ENCODE measurements around the gene ZCCHC17. TPM values are rescaled to one million over a fixed set of nuclear protein-coding genes. Genes with fewer than 3 reads are reported as not detected.

Gene ZCCHC17, protein sequence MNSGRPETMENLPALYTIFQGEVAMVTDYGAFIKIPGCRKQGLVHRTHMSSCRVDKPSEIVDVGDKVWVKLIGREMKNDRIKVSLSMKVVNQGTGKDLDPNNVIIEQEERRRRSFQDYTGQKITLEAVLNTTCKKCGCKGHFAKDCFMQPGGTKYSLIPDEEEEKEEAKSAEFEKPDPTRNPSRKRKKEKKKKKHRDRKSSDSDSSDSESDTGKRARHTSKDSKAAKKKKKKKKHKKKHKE
- total RNA-seq (10 to 100 TPM; 13.5 to 21.5 (median 19.8) TPM), total RNA-seq (11.0 to 42.8 (median 22.3) reads per million in 29 experiments)
- total RNA-seq (2013): 26.6 TPM

- ATAC-seq (replicated peaks in 1 of 4) (peak; percentile 95 to 98 (median 97)), DNase-seq (peak; percentile 71 to 98 (median 95))
- Histone ChIP-seq H3K27ac (ENCODE audit: low read length) (peak within 1 kb of the TSS; percentile 77), H3K27me3 (replicated peaks in 1 of 2; ENCODE audit: control insufficient read depth in 2 of 2, extremely low read depth in 1 of 2, insufficient read depth in 2 of 2, low read length in 1 of 2) (no peaks in the 10 kb centered on the region), H3K36me3 (ENCODE audit: control insufficient read depth in 2 of 2, extremely low read depth in 1 of 2, insufficient read depth in 1 of 2, low read length in 1 of 2) (peaks cover 8 to 26% of the 10 kb centered on the region in 2 donors), H3K4me1 (ENCODE audit: control insufficient read depth in 1 of 2, extremely low read depth in 1 of 2, insufficient read depth in 2 of 2, low read length in 2 of 2) (peaks cover 15 to 35% of the 10 kb centered on the region in 2 experiments), H3K4me3 (ENCODE audit: control insufficient read depth in 1 of 2, extremely low read depth in 1 of 2, low read length in 1 of 2) (peak within 1 kb of the TSS; percentile 65 to 99), H3K9me3 (no peaks in the 10 kb centered on the region)
- Mint-ChIP-seq H3K27me3 (no peaks in the 10 kb centered on the region), H3K36me3 (peaks cover 32% of the 10 kb centered on the region), H3K4me1 (peaks cover 7 to 51% (median 38%) of the 10 kb centered on the region in 3 donors), H3K9me3 (no peaks in the 10 kb centered on the region), H3K27ac (peak within 1 kb of the TSS in 1 of 2 donors; percentile 74), H3K4me3 (no peak within 1 kb of the TSS)
- CTCF ChIA-PET: interaction anchor here in 1 of 2 donors (0.5 to 1.4 kb wide), 4 partner anchors 47 to 719 kb away, joined by 3 to 6 read pairs (median 3); no protein-coding TSS in a partner anchor
- under 1% methylated on average over 52 of the region's 53 CpGs for WGBS (ENCODE audit: insufficient coverage)
- POLR2A ChIA-PET: interaction anchor here in 1 of 2 donors (0.6 to 1.4 kb wide), 7 partner anchors 10 to 578 kb away, joined by 3 to 6 read pairs (median 5); no protein-coding TSS in a partner anchor
Observed at GRCh38 chr1:31296486-31297276, at the start of gene ZCCHC17, which contains the start of gene SNRNP40. Gene ZCCHC17 (plus strand): TSS chr1:31297032. CDS start chr1:31310099, 13,067 bp downstream. Gene SNRNP40 (minus strand): TSS chr1:31296788. CDS start chr1:31296751, 37 bp downstream.

GRCh38 chr1:31248276-31248675 is 48.6 kb upstream of the ZCCHC17 start:
- H3K27ac ChIP-seq (ENCODE audit: low read length): no peak overlapping the region
- 80% methylated on average over 1 of the region's 4 CpGs for WGBS (ENCODE audit: insufficient coverage)
- POLR2A ChIA-PET: no interaction called here
- Mint-ChIP-seq H3K4me3 (no peak overlapping the region), H3K27ac (no peak overlapping the region), H3K27me3 (no peaks in the 10 kb centered on the region), H3K4me1 (no peaks in the 10 kb centered on the region), H3K36me3 (no peaks in the 10 kb centered on the region), H3K9me3 (no peaks in the 10 kb centered on the region)
- no peak overlapping the region for H3K4me3 ChIP-seq (ENCODE audit: control insufficient read depth in 1 of 2, extremely low read depth in 1 of 2, low read length in 1 of 2)
- DNase-seq (no peak), ATAC-seq (replicated peaks in 1 of 4) (no peak)
- H3K9me3 ChIP-seq: no peaks in the 10 kb centered on the region
- H3K27me3 ChIP-seq (replicated peaks in 1 of 2; ENCODE audit: control insufficient read depth in 2 of 2, extremely low read depth in 1 of 2, insufficient read depth in 2 of 2, low read length in 1 of 2): no peaks in the 10 kb centered on the region
- CTCF ChIA-PET: no interaction called here
- no peaks in the 10 kb centered on the region for H3K4me1 ChIP-seq (ENCODE audit: control insufficient read depth in 1 of 2, extremely low read depth in 1 of 2, insufficient read depth in 2 of 2, low read length in 2 of 2)
- no peaks in the 10 kb centered on the region for H3K36me3 ChIP-seq (ENCODE audit: control insufficient read depth in 2 of 2, extremely low read depth in 1 of 2, insufficient read depth in 1 of 2, low read length in 1 of 2)

DNA sequence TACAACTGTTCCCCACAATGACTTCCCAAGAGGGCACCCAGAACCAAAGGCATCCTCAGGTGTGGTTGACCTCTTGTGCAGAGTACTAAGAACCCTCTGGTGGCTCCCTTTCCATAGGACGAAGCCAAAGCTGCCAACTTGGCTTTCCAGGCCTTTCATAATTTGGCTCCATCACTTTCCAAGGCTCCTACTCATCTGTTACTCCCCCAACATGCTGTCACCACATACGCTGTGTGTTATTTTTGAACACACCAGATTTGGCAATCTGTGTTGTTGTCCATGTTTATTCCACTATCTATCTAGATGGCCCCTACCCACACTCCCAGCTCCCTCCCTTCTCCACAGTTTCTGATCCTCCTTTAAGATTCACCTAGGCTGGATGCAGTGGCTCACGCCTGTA is 47.0 kb upstream of the ZCCHC17 start:
- CTCF ChIA-PET: no interaction called here
- no peaks in the 10 kb centered on the region for H3K9me3 ChIP-seq
- H3K27me3 ChIP-seq (replicated peaks in 1 of 2; ENCODE audit: control insufficient read depth in 2 of 2, extremely low read depth in 1 of 2, insufficient read depth in 2 of 2, low read length in 1 of 2): no peaks in the 10 kb centered on the region
- ATAC-seq (replicated peaks in 1 of 4) (no peak), DNase-seq (no peak)
- no peaks in the 10 kb centered on the region for H3K9me3 Mint-ChIP-seq
- no peak overlapping the region for H3K27ac Mint-ChIP-seq
- POLR2A ChIA-PET: no interaction called here
- no peak overlapping the region for H3K4me3 ChIP-seq (ENCODE audit: control insufficient read depth in 1 of 2, extremely low read depth in 1 of 2, low read length in 1 of 2)
- H3K4me3 Mint-ChIP-seq: no peak overlapping the region
- H3K27me3 Mint-ChIP-seq: no peaks in the 10 kb centered on the region
- no peaks in the 10 kb centered on the region for H3K4me1 ChIP-seq (ENCODE audit: control insufficient read depth in 1 of 2, extremely low read depth in 1 of 2, insufficient read depth in 2 of 2, low read length in 2 of 2)
- 90% methylated on average over 2 of the region's 3 CpGs for WGBS (ENCODE audit: insufficient coverage)
- H3K27ac ChIP-seq (ENCODE audit: low read length): no peak overlapping the region
- H3K36me3 Mint-ChIP-seq: no peaks in the 10 kb centered on the region
- no peaks in the 10 kb centered on the region for H3K4me1 Mint-ChIP-seq
- no peaks in the 10 kb centered on the region for H3K36me3 ChIP-seq (ENCODE audit: control insufficient read depth in 2 of 2, extremely low read depth in 1 of 2, insufficient read depth in 1 of 2, low read length in 1 of 2)

GRCh38 chr1:31257213-31257612 is 39.6 kb upstream of the ZCCHC17 start:
- no peak for DNase-seq
- no peaks in the 10 kb centered on the region for H3K4me1 Mint-ChIP-seq
- no peak overlapping the region for H3K27ac ChIP-seq (ENCODE audit: low read length)
- no peak overlapping the region for H3K4me3 ChIP-seq (ENCODE audit: control insufficient read depth in 1 of 2, extremely low read depth in 1 of 2, low read length in 1 of 2)
- ChIA-PET CTCF (no interaction called here), POLR2A (no interaction called here)
- H3K36me3 Mint-ChIP-seq: peaks cover 38% of the 10 kb centered on the region
- H3K9me3 ChIP-seq: no peaks in the 10 kb centered on the region
- H3K36me3 ChIP-seq (ENCODE audit: control insufficient read depth in 2 of 2, extremely low read depth in 1 of 2, insufficient read depth in 1 of 2, low read length in 1 of 2): peaks cover 4 to 46% of the 10 kb centered on the region in 2 donors
- H3K27ac Mint-ChIP-seq: no peak overlapping the region
- 100% methylated on average over 1 of the region's 1 CpG for WGBS (ENCODE audit: insufficient coverage)
- H3K9me3 Mint-ChIP-seq: no peaks in the 10 kb centered on the region
- no peak overlapping the region for H3K4me3 Mint-ChIP-seq
- H3K27me3 ChIP-seq (replicated peaks in 1 of 2; ENCODE audit: control insufficient read depth in 2 of 2, extremely low read depth in 1 of 2, insufficient read depth in 2 of 2, low read length in 1 of 2): no peaks in the 10 kb centered on the region
- ATAC-seq (replicated peaks in 1 of 4): no peak
- no peaks in the 10 kb centered on the region for H3K27me3 Mint-ChIP-seq
- H3K4me1 ChIP-seq (ENCODE audit: control insufficient read depth in 1 of 2, extremely low read depth in 1 of 2, insufficient read depth in 2 of 2, low read length in 2 of 2): no peaks in the 10 kb centered on the region

DNA sequence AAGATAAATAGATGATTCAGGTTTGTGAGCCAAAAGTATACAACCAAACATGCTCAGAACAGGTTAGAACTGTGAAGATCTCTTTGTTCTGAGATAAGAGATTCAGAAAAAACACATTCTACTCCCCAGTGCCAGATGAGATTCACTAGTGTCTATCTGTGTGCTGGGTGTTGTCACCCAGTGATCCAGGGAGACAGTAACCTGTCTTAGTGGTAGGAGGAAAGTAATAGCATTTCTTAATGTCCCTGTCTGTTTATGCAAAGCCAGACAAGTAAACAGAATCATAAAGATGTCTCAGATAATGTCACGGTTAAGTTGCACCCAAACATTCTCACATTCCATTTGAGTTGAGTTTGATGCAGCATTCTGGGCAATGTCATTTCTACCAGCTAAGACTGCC is 38.3 kb upstream of the ZCCHC17 start:
- DNase-seq (no peak), ATAC-seq (replicated peaks in 1 of 4) (no peak)
- Histone ChIP-seq H3K4me3 (ENCODE audit: control insufficient read depth in 1 of 2, extremely low read depth in 1 of 2, low read length in 1 of 2) (no peak overlapping the region), H3K27me3 (replicated peaks in 1 of 2; ENCODE audit: control insufficient read depth in 2 of 2, extremely low read depth in 1 of 2, insufficient read depth in 2 of 2, low read length in 1 of 2) (no peaks in the 10 kb centered on the region), H3K27ac (ENCODE audit: low read length) (no peak overlapping the region), H3K9me3 (no peaks in the 10 kb centered on the region), H3K4me1 (ENCODE audit: control insufficient read depth in 1 of 2, extremely low read depth in 1 of 2, insufficient read depth in 2 of 2, low read length in 2 of 2) (no peaks in the 10 kb centered on the region), H3K36me3 (ENCODE audit: control insufficient read depth in 2 of 2, extremely low read depth in 1 of 2, insufficient read depth in 1 of 2, low read length in 1 of 2) (peaks cover 4 to 47% of the 10 kb centered on the region in 2 donors)
- POLR2A ChIA-PET: no interaction called here
- no CpG with 5 or more reads among the region's 1 CpG for WGBS (ENCODE audit: insufficient coverage)
- H3K4me3 Mint-ChIP-seq: no peak overlapping the region
- H3K4me1 Mint-ChIP-seq: no peaks in the 10 kb centered on the region
- CTCF ChIA-PET: no interaction called here
- H3K27me3 Mint-ChIP-seq: no peaks in the 10 kb centered on the region
- no peak overlapping the region for H3K27ac Mint-ChIP-seq
- peaks cover 42% of the 10 kb centered on the region for H3K36me3 Mint-ChIP-seq
- no peaks in the 10 kb centered on the region for H3K9me3 Mint-ChIP-seq

DNA sequence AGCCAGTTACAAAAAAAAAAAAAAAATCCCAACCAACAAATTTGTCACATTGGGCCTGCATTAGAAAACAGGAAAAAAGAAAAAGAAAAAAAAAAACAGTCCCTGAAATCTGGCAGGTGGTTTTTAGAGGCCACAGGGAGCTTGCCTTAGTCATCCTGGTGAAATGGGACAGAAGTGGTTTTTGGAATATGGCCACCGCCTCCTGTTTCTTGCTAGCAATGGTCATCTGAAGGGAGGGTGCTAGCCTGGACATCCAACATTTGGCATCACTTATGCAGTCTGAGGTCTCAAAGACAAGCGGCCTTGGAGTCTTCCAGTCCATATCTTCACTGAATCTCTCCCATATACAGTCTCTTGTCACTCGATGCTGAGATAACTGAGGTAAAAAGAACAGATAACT is 37.1 kb upstream of the ZCCHC17 start:
- Mint-ChIP-seq H3K4me3 (no peak overlapping the region), H3K27me3 (no peaks in the 10 kb centered on the region), H3K36me3 (peaks cover 48% of the 10 kb centered on the region), H3K9me3 (no peaks in the 10 kb centered on the region), H3K4me1 (no peaks in the 10 kb centered on the region), H3K27ac (no peak overlapping the region)
- Histone ChIP-seq H3K36me3 (ENCODE audit: control insufficient read depth in 2 of 2, extremely low read depth in 1 of 2, insufficient read depth in 1 of 2, low read length in 1 of 2) (peaks cover 8 to 54% of the 10 kb centered on the region in 2 donors), H3K27me3 (replicated peaks in 1 of 2; ENCODE audit: control insufficient read depth in 2 of 2, extremely low read depth in 1 of 2, insufficient read depth in 2 of 2, low read length in 1 of 2) (no peaks in the 10 kb centered on the region), H3K27ac (ENCODE audit: low read length) (no peak overlapping the region), H3K9me3 (no peaks in the 10 kb centered on the region), H3K4me1 (ENCODE audit: control insufficient read depth in 1 of 2, extremely low read depth in 1 of 2, insufficient read depth in 2 of 2, low read length in 2 of 2) (no peaks in the 10 kb centered on the region), H3K4me3 (ENCODE audit: control insufficient read depth in 1 of 2, extremely low read depth in 1 of 2, low read length in 1 of 2) (no peak overlapping the region)
- no peak for DNase-seq
- ChIA-PET CTCF (no interaction called here), POLR2A (no interaction called here)
- no peak for ATAC-seq (replicated peaks in 1 of 4)
- WGBS (ENCODE audit: insufficient coverage): 100% methylated on average over 1 of the region's 3 CpGs

Data from T-cell (primary cell).